ENCODE data around the gene PPP6R3. TPM values are rescaled to one million over a fixed set of nuclear protein-coding genes. Genes with fewer than 3 reads are reported as not detected.
"Not testable (repeated sequence)": the region's sequence is repeated elsewhere in the genome, so short reads cannot be mapped to it uniquely, and the experiment has no call there.

The PPP6R3 gene
- total RNA-seq, 2 experiments from 2014 or later, result 95.4 to 103 TPM

DNA sequence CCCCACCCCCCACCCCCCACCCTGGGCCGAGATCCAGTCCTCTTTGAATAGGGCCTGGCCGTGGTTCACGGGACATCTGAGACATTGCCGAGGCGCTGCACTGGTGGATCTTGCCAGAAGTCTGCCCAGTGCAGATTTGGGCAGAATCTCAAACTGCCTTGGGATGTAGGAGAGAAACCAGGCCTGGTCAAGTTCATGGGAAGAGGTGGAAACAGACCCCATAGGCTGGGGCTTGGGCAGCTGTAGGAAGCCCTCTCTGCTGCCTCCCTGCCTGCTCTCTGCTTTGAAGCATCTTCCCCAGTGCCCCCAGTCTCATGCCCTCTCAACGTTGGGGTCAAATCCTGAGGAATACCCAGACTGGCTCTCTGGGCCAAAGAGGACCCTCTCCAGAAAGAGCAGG is 16.0 kb upstream of the PPP6R3 start:
- Mint-ChIP-seq H3K4me3 (no peak overlapping the region), H3K27me3 (no peaks in the 10 kb centered on the region), H3K27ac (no peak overlapping the region), H3K4me1 (ENCODE audit: low read depth) (peaks cover 7% of the 10 kb centered on the region), H3K9me3 (peaks cover 1% of the 10 kb centered on the region), H3K36me3 (ENCODE audit: low read depth) (peaks cover 9% of the 10 kb centered on the region)
- ATAC-seq, result no peak
- intact Hi-C loops (cut with micrococcal nuclease), result loop anchor here (10.0 kb wide), 1 partner anchor 190 kb away; no protein-coding TSS in a partner anchor
- CTCF ChIA-PET, result no interaction called here
- DNase-seq, result no peak
- TF ChIP-seq, protein P1, sequence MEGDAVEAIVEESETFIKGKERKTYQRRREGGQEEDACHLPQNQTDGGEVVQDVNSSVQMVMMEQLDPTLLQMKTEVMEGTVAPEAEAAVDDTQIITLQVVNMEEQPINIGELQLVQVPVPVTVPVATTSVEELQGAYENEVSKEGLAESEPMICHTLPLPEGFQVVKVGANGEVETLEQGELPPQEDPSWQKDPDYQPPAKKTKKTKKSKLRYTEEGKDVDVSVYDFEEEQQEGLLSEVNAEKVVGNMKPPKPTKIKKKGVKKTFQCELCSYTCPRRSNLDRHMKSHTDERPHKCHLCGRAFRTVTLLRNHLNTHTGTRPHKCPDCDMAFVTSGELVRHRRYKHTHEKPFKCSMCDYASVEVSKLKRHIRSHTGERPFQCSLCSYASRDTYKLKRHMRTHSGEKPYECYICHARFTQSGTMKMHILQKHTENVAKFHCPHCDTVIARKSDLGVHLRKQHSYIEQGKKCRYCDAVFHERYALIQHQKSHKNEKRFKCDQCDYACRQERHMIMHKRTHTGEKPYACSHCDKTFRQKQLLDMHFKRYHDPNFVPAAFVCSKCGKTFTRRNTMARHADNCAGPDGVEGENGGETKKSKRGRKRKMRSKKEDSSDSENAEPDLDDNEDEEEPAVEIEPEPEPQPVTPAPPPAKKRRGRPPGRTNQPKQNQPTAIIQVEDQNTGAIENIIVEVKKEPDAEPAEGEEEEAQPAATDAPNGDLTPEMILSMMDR (IDR thresholded peaks at IDR 0.05), result no peak
- POLR2A ChIA-PET, result no interaction called here

DNA sequence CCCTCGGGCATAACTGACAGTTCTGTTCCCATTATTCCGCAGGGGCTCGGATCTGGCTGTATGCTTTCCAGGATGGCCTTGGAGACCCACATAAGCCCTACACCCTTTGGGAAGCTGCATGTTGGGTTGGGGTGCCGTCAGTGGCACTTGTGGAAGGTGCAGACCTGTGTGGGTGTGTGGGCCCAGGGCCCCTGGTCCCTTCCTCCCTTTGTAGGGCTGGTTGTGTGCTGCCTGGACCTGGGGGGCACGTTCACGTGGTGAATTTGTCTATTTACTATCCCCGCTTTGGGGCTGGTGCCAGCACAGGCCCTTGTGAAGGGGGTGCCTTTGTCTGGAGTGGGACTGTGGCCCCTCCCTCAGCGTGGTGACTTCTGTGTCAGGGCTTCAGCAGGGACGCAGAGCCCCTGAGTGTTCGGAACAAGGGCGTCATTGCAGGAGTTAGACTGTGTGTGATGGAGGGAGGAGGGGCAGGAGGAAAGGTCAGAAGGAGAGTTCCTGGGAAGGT is 15.0 kb upstream of the PPP6R3 start:
- POLR2A ChIA-PET, result no interaction called here
- Mint-ChIP-seq H3K27me3 (no peaks in the 10 kb centered on the region), H3K9me3 (peaks cover 1% of the 10 kb centered on the region), H3K4me1 (ENCODE audit: low read depth) (peaks cover 7% of the 10 kb centered on the region), H3K27ac (no peak overlapping the region), H3K36me3 (ENCODE audit: low read depth) (peaks cover 9% of the 10 kb centered on the region), H3K4me3 (no peak overlapping the region)
- intact Hi-C loops (cut with micrococcal nuclease), result loop anchor here (10.0 kb wide), 1 partner anchor 191 kb away; no protein-coding TSS in a partner anchor
- TF ChIP-seq, protein P1 (IDR thresholded peaks at IDR 0.05), result no peak
- DNase-seq, result no peak
- CTCF ChIA-PET, result no interaction called here
- no peak for ATAC-seq

DNA sequence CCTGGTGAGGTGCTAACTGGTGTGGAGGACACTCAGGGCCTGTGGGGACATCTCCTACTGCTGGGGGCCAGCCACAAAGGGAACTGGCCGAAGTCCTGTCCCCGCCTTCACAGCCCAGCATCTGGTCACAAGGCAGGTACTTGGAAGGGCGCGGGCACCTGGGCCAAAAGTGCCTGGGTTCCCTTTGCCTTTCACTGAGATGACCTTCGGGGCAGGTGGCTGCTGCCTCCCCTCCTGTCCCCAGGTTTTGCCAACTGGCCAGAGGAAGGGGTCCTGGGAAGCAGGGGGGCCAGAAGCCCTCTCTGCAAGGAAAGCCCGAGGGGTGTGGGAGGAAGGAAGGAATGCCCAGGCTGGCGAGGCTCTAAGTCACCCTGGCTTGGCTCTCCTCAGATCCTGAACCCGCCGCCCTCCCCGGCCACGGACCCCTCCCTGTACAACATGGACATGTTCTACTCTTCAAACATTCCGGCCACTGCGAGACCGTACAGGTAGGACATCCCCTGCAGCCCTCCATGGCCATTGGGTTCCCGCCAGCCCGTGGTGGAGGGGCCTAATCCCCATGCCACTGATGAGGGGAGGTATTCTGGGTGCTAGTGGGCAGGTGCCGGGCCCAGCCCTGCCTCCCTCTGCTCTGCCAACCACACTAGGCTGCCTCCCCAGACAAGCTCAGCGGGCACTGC is 14.4 kb upstream of the PPP6R3 start:
- H3K27me3 Mint-ChIP-seq, result no peaks in the 10 kb centered on the region
- CTCF ChIA-PET, result interaction anchor here (0.9 to 1.0 kb wide), 2 partner anchors 9 to 19 kb away, joined by 3 read pairs; no protein-coding TSS in a partner anchor
- no peak overlapping the region for H3K4me3 Mint-ChIP-seq
- H3K9me3 Mint-ChIP-seq, result peaks cover 1% of the 10 kb centered on the region
- H3K36me3 Mint-ChIP-seq (ENCODE audit: low read depth), result peaks cover 9% of the 10 kb centered on the region
- peaks cover 7% of the 10 kb centered on the region for H3K4me1 Mint-ChIP-seq (ENCODE audit: low read depth)
- ATAC-seq (no peak), DNase-seq (no peak)
- intact Hi-C loops (cut with micrococcal nuclease), result loop anchor here (10.0 kb wide), 1 partner anchor 191 kb away; no protein-coding TSS in a partner anchor
- POLR2A ChIA-PET, result no interaction called here
- TF ChIP-seq, protein P1 (IDR thresholded peaks at IDR 0.05), result no peak
- no peak overlapping the region for H3K27ac Mint-ChIP-seq

DNA sequence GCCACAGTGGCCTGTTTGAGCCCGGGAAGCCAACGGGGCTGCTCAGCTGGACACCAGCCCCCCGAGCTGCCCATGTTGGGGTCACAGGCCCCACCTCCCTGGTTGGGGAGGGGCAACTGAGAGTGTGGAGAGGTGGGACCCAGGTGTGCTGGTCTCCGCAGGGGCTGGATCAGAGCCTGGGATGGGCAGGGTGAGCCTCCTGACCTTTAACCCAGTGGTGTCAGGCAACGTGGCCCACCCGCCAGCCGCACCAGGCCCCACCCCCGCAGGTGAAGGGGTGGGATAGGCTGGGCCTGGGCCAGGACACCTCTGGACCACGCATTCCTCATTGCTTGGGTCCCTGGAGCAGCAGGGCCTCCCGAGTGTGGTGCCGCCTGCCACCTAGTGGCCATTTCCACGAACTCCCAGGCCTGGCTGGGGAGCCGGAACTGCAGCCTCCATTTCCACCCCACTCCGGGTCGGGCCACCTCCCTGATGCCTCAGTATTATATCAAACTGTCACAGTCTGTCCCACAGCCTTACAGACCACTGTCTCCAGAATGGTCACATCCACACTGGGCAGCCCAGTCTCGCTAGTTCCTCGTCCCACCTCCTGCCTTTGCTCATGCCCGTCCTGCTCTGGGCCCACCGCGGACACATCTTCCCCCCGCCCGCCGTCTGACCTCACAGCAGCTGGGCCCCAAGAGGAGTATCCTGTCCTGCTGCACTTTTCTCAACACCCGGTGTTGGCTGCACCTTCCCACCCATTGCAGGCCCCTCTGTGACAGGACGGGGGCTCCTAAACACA is 13.3 kb upstream of the PPP6R3 start:
- intact Hi-C loops (cut with micrococcal nuclease), result loop anchor here (10.0 kb wide), 1 partner anchor 192 kb away; no protein-coding TSS in a partner anchor
- TF ChIP-seq, protein P1 (IDR thresholded peaks at IDR 0.05), result peak; percentile 96
- H3K27ac Mint-ChIP-seq, result no peak overlapping the region
- peaks cover 7% of the 10 kb centered on the region for H3K4me1 Mint-ChIP-seq (ENCODE audit: low read depth)
- peaks cover 9% of the 10 kb centered on the region for H3K36me3 Mint-ChIP-seq (ENCODE audit: low read depth)
- ChIA-PET POLR2A (interaction anchor here (0.6 kb wide), 1 partner anchor 681 kb away, joined by 3 read pairs; no protein-coding TSS in a partner anchor), CTCF (interaction anchor here (0.9 to 1.2 kb wide), 3 partner anchors 8 to 18 kb away, joined by 3 read pairs; no protein-coding TSS in a partner anchor)
- ATAC-seq (peak; percentile 98), DNase-seq (peak; percentile 82)
- H3K9me3 Mint-ChIP-seq, result peaks cover 1% of the 10 kb centered on the region
- H3K4me3 Mint-ChIP-seq, result no peak overlapping the region
- no peaks in the 10 kb centered on the region for H3K27me3 Mint-ChIP-seq

DNA sequence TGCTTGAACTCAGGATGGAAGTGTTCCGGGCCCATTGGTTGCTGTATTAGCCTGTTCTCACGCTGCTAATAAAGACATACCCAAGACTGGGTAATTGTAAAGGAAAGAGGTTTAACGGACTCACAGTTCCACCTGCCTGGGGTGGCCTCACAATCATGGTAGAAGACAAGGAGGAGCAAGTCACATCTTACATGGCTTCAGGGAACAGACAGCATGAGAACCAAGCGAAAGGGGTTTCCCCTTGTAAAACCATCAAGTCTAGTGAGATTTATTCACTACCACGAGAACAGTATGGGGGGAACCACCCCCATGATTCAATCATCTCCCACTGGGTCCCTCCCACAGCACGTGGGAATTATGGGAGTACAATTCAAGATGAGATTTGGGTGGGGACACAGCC is 12.6 kb upstream of the PPP6R3 start:
- H3K4me1 Mint-ChIP-seq (ENCODE audit: low read depth); DNase-seq; H3K4me3 Mint-ChIP-seq; H3K36me3 Mint-ChIP-seq (ENCODE audit: low read depth); H3K27ac Mint-ChIP-seq; POLR2A ChIA-PET; H3K27me3 Mint-ChIP-seq; ATAC-seq; H3K9me3 Mint-ChIP-seq: not testable (repeated sequence)
- intact Hi-C loops (cut with micrococcal nuclease), result loop anchor here (10.0 kb wide), 1 partner anchor 193 kb away; no protein-coding TSS in a partner anchor
- CTCF ChIA-PET, result interaction anchor here (1.2 kb wide), 1 partner anchor 9 kb away, joined by 3 read pairs; no protein-coding TSS in a partner anchor

All from activated CD8-positive, alpha-beta T cell treated with anti-CD3 and anti-CD28 coated beads for 36 hours (primary cell).